SK-N-SH (cell line): ENCODE results near the gene TMEM170A. TPM values are rescaled to one million over a fixed set of nuclear protein-coding genes. Genes with fewer than 3 reads are reported as not detected.

Experiments
- CTCF ChIA-PET: fragments of 300-600, 350-600 bp; formaldehyde crosslinking; extraction: SDS; loops from one replicate; lab custom pipeline; 2021; lab: Yijun Ruan, JAX
- POLR2A ChIA-PET: fragments of 350-600 bp; sonication (Branson Sonifier 250); formaldehyde crosslinking; extraction: SDS; loops from one replicate; lab custom pipeline; 2020; ENCODE audit warnings: antibody characterized with exemption, inconsistent platforms; lab: Yijun Ruan, JAX
- DNase-seq: peaks from one replicate; pipeline ENCODE4 v3.0.0; 2012
- H2AFZ ChIP-seq: fragments of 200-600 bp; sonication (generic); 2 replicates; pipeline ENCODE4 v1.8.1; 2016; ENCODE audit warnings: antibody characterized with exemption, mild to moderate bottlenecking, low read depth
- H3F3A ChIP-seq: fragments of 200-600 bp; sonication (generic); replicated peaks from 2 replicates; pipeline ENCODE3; 2016; ENCODE audit warnings: antibody characterized with exemption, mild to moderate bottlenecking; ENCODE audit not compliant: insufficient read depth
- H3K27ac ChIP-seq, 2 experiments: fragments of 200-500 bp in 1 of 2; fragments of 200-600 bp in 1 of 2; sonication (Bioruptor generic) in 1 of 2; sonication (generic), shearing (Covaris generic) in 1 of 2; 2 replicates each; pipeline versions ENCODE4 v1.5.1 to v1.6.1; 2014 to 2016; ENCODE audit warnings: low read depth in 2 of 2, inconsistent platforms in 1 of 2, low read length in 1 of 2, mild to moderate bottlenecking in 1 of 2, mixed read lengths in 1 of 2
- H3K27me3 ChIP-seq: fragments of 200-600 bp; sonication (generic), shearing (Covaris generic); 2 replicates; pipeline ENCODE4 v1.6.1; 2016; ENCODE audit warnings: mixed run types; ENCODE audit not compliant: insufficient read depth
- H3K36me3 ChIP-seq, 2 experiments: fragments of 200-500 bp in 1 of 2; fragments of 200-600 bp in 1 of 2; sonication (Bioruptor generic) in 1 of 2; sonication (generic) in 1 of 2; replicated peaks in 1 of 2; 2 replicates each; pipeline versions ENCODE3 to v1.5.1; 2014 to 2016; ENCODE audit warnings: low read length in 1 of 2, mild to moderate bottlenecking in 1 of 2; ENCODE audit not compliant: insufficient read depth in 2 of 2, control insufficient read depth in 1 of 2
- H3K4me1 ChIP-seq, 2 experiments: fragments of 200-500 bp in 1 of 2; fragments of 200-600 bp in 1 of 2; sonication (Bioruptor generic) in 1 of 2; sonication (generic), shearing (Covaris generic) in 1 of 2; 2 replicates each; pipeline versions ENCODE4 v1.5.1 to v1.6.1; 2014 to 2016; ENCODE audit warnings: low read depth in 1 of 2, low read length in 1 of 2, mixed run types in 1 of 2; ENCODE audit not compliant: insufficient read depth in 2 of 2, control insufficient read depth in 1 of 2
- H3K4me2 ChIP-seq: fragments of 200-600 bp; sonication (generic), shearing (Covaris generic); 2 replicates; pipeline ENCODE4 v1.6.1; 2017; ENCODE audit warnings: mixed run types
- H3K4me3 ChIP-seq, 2 experiments: fragments of 200-500 bp in 1 of 2; fragments of 200-600 bp in 1 of 2; sonication (Bioruptor generic) in 1 of 2; sonication (generic), shearing (Covaris generic) in 1 of 2; 2 replicates each; pipeline versions ENCODE4 v1.5.1 to v1.8.1; 2014 to 2016; ENCODE audit warnings: low read depth in 2 of 2, inconsistent platforms in 1 of 2, low read length in 1 of 2, mild to moderate bottlenecking in 1 of 2, mixed read lengths in 1 of 2, moderate library complexity in 1 of 2
- H3K79me2 ChIP-seq: fragments of 200-600 bp; sonication (generic); 2 replicates; pipeline ENCODE4 v1.8.1; 2017; ENCODE audit warnings: mild to moderate bottlenecking; ENCODE audit not compliant: insufficient read depth
- H3K9ac ChIP-seq: fragments of 200-600 bp; sonication (generic); 2 replicates; pipeline ENCODE4 v1.6.1; 2017; ENCODE audit warnings: mixed run types
- H3K9me2 ChIP-seq: fragments of 200-600 bp; sonication (generic); 2 replicates; pipeline ENCODE4 v1.6.1; 2017; ENCODE audit warnings: mixed run types
- H3K9me3 ChIP-seq: fragments of 200-600 bp; sonication (generic); 2 replicates; pipeline ENCODE4 v1.6.1; 2017; ENCODE audit warnings: mixed run types, mild to moderate bottlenecking, moderate library complexity
- H4K20me1 ChIP-seq: fragments of 200-600 bp; sonication (generic); 2 replicates; pipeline ENCODE4 v1.6.1; 2017; ENCODE audit warnings: mild to moderate bottlenecking, mixed run types; ENCODE audit not compliant: insufficient read depth
- CHD2 ChIP-seq: fragments of 150-350 bp; IDR thresholded peaks from 2 replicates; pipeline ENCODE4 v1.6.1; 2018; ENCODE audit warnings: low read length; ENCODE audit not compliant: partially characterized antibody
- FOSL2 ChIP-seq: IDR thresholded peaks from 2 replicates; pipeline ENCODE4 v1.4.0; 2012; ENCODE audit warnings: low read depth, mild to moderate bottlenecking, moderate library complexity, borderline replicate concordance
- GABPA ChIP-seq: IDR thresholded peaks from 2 replicates; pipeline ENCODE4 v1.4.0; 2012; ENCODE audit warnings: low read depth, mild to moderate bottlenecking
- GATA2 ChIP-seq: sonication (generic); formaldehyde crosslinking; IDR thresholded peaks from 2 replicates; pipeline ENCODE4 v1.5.0; 2020; ENCODE audit warnings: mild to moderate bottlenecking, missing genetic modification reagents
- JUND ChIP-seq: IDR thresholded peaks from 2 replicates; pipeline ENCODE4 v1.4.0; 2012
- MXI1 ChIP-seq: IDR thresholded peaks from 2 replicates; pipeline ENCODE4 v1.6.1; 2012; ENCODE audit warnings: mild to moderate bottlenecking, low read depth, low read length, improper control_type of control experiment
- RCOR1 ChIP-seq: fragments of 150-350 bp; IDR thresholded peaks from 2 replicates; pipeline ENCODE4 v1.6.1; 2017; ENCODE audit warnings: antibody characterized with exemption, low read length
- RFX5 ChIP-seq: IDR thresholded peaks from 2 replicates; pipeline ENCODE4 v1.6.1; 2012; ENCODE audit warnings: mild to moderate bottlenecking, improper control_type of control experiment, low read length
- SIN3A ChIP-seq: IDR thresholded peaks from 2 replicates; pipeline ENCODE4 v1.6.1; 2012; ENCODE audit warnings: low read depth, mild to moderate bottlenecking, low read length, moderate library complexity, borderline replicate concordance
- TAF1 ChIP-seq: IDR thresholded peaks from 2 replicates; pipeline ENCODE4 v1.6.1; 2012; ENCODE audit warnings: low read depth, mild to moderate bottlenecking, low read length, moderate library complexity, borderline replicate concordance
- YY1 ChIP-seq: IDR thresholded peaks from 2 replicates; pipeline ENCODE4 v1.4.0; 2012; ENCODE audit warnings: low read depth, mild to moderate bottlenecking
- WGBS: methylation state at CpG from one replicate; pipeline ENCODE4 v1.1.6; 2017; ENCODE audit warnings: low lambda C conversion rate; 5-methylcytosine and 5-hydroxymethylcytosine counted together
- polyA plus RNA-seq, 3 experiments: library from polyadenylated mRNA; depleted of rRNA; stranded (reverse); fragments of >200 nt; gene quantifications; 2 replicates each; pipeline ENCODE4 v1.2.3, GENCODE V29; 2012
- TF ChIP-seq, protein P1 (sequence below): IDR thresholded peaks from 2 replicates; pipeline ENCODE4 v1.4.0; 2012; ENCODE audit warnings: low read depth, borderline replicate concordance
- TF ChIP-seq, protein P2 (sequence below): IDR thresholded peaks from 2 replicates; pipeline ENCODE4 v1.4.0; 2012; ENCODE audit warnings: low read depth, borderline replicate concordance
- TF ChIP-seq, protein P3 (sequence below): fragments of 150-350 bp; IDR thresholded peaks from 2 replicates; pipeline ENCODE4 v1.6.1; 2016; ENCODE audit warnings: mild to moderate bottlenecking, low read depth, low read length
- TF ChIP-seq, protein P4 (sequence below): fragments of 150-350 bp; IDR thresholded peaks from 2 replicates; pipeline ENCODE4 v1.6.1; 2017; ENCODE audit warnings: antibody characterized with exemption, low read length, low read depth, borderline replicate concordance

Gene TMEM170A
- polyA plus RNA-seq, 1 of the 3 experiments (the other 2 are of a cell fraction), result 9.2 TPM

DNA sequence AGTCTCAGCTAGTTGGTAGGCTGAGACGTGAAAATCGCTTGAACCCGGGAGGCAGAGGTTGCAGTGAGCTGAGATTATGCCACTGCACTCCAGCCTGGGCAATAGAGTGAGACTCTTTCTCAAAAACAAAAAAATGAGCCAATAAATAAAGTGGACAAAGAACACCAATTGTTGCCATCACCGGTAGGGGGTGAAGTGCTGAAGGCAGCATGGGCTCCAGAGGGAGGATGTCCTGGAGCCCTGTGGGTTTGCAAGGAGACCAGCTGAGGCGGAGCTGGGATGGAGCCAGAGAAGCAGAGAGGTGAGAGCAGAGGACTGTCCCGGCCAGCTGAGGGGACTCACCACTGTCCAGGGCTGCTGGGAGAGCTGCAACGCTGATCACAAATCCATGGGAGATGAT, 17.0 kb upstream of the TMEM170A start:
- Histone ChIP-seq H3F3A (no peaks in the 10 kb centered on the region), H3K27me3 (no peaks in the 10 kb centered on the region), H2AFZ (no peak overlapping the region), H3K36me3 (no peaks in the 10 kb centered on the region), H4K20me1 (no peaks in the 10 kb centered on the region), H3K4me3 (no peak overlapping the region), H3K79me2 (no peaks in the 10 kb centered on the region), H3K9me3 (no peaks in the 10 kb centered on the region), H3K4me1 (peaks cover 0 to 3% of the 10 kb centered on the region in 2 experiments; a peak in 1 of 4 replicates), H3K4me2 (no peak overlapping the region), H3K9ac (no peak overlapping the region), H3K9me2 (no peaks in the 10 kb centered on the region), H3K27ac (no peak overlapping the region)
- no peak for DNase-seq
- no peak for TF ChIP-seq JUND
- no peak for TF ChIP-seq MXI1
- no peak for TF ChIP-seq CHD2
- TF ChIP-seq GATA2, result no peak
- 58% methylated on average over 6 of the region's 7 CpGs for WGBS
- ChIA-PET POLR2A (interaction anchor here (0.7 kb wide), 1 partner anchor 131 kb away, joined by 4 read pairs; no protein-coding TSS in a partner anchor), CTCF (interaction anchor here (0.6 to 2.6 kb wide), 4 partner anchors 9 to 17 kb away, joined by 3 to 9 read pairs (median 6); partner anchors contain the start of gene TMEM170A)

DNA sequence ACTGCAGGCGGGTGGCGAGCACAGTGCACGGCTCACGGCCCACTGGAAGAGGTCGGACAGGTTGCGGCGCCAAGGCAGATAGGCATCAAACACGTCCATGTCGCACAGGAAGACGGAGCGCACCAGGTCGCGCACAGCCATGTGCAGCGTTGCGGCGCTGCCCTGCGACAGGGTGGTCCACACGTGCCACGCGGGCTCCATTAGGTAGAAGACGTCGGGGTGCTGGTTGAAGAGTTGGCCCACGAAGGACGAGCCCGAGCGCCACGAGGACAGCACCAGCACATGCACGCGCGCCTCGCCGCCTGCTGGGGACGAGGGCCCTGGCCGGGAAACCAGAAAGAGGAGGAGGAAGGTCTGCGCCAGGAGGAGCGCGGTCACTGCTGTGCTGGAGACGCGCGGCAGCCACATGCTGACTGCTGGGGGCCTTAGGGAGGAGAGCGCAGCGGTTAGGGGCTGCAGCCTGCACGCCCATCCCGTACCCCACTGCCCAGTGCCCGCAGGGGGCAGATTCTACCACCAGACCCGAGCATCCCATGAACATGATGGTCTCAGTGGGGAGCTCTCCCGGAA, 15.0 kb upstream of the TMEM170A start:
- no peak overlapping the region for H3K27ac ChIP-seq
- peaks cover 0 to 3% of the 10 kb centered on the region in 2 experiments; a peak in 1 of 4 replicates for H3K4me1 ChIP-seq
- ChIA-PET POLR2A (interaction anchor here (0.6 kb wide), 1 partner anchor 18 kb away, joined by 3 read pairs; no protein-coding TSS in a partner anchor), CTCF (interaction anchor here (1.0 kb wide), 1 partner anchor 15 kb away, joined by 4 read pairs; no protein-coding TSS in a partner anchor)
- H3K36me3 ChIP-seq, result no peaks in the 10 kb centered on the region
- H3K4me2 ChIP-seq, result no peak overlapping the region
- no peaks in the 10 kb centered on the region for H3F3A ChIP-seq
- no peak overlapping the region for H3K9ac ChIP-seq
- TF ChIP-seq GABPA (no peak), JUND (no peak), TAF1 (no peak), RCOR1 (no peak), FOSL2 (no peak), SIN3A (no peak), RFX5 (no peak), YY1 (no peak)
- TF ChIP-seq, protein P1, sequence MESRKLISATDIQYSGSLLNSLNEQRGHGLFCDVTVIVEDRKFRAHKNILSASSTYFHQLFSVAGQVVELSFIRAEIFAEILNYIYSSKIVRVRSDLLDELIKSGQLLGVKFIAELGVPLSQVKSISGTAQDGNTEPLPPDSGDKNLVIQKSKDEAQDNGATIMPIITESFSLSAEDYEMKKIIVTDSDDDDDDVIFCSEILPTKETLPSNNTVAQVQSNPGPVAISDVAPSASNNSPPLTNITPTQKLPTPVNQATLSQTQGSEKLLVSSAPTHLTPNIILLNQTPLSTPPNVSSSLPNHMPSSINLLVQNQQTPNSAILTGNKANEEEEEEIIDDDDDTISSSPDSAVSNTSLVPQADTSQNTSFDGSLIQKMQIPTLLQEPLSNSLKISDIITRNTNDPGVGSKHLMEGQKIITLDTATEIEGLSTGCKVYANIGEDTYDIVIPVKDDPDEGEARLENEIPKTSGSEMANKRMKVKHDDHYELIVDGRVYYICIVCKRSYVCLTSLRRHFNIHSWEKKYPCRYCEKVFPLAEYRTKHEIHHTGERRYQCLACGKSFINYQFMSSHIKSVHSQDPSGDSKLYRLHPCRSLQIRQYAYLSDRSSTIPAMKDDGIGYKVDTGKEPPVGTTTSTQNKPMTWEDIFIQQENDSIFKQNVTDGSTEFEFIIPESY, result no peak
- TF ChIP-seq, protein P2, sequence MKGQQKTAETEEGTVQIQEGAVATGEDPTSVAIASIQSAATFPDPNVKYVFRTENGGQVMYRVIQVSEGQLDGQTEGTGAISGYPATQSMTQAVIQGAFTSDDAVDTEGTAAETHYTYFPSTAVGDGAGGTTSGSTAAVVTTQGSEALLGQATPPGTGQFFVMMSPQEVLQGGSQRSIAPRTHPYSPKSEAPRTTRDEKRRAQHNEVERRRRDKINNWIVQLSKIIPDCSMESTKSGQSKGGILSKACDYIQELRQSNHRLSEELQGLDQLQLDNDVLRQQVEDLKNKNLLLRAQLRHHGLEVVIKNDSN, result no peak
- TF ChIP-seq, protein P3, sequence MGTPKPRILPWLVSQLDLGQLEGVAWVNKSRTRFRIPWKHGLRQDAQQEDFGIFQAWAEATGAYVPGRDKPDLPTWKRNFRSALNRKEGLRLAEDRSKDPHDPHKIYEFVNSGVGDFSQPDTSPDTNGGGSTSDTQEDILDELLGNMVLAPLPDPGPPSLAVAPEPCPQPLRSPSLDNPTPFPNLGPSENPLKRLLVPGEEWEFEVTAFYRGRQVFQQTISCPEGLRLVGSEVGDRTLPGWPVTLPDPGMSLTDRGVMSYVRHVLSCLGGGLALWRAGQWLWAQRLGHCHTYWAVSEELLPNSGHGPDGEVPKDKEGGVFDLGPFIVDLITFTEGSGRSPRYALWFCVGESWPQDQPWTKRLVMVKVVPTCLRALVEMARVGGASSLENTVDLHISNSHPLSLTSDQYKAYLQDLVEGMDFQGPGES, result no peak
- TF ChIP-seq, protein P4, sequence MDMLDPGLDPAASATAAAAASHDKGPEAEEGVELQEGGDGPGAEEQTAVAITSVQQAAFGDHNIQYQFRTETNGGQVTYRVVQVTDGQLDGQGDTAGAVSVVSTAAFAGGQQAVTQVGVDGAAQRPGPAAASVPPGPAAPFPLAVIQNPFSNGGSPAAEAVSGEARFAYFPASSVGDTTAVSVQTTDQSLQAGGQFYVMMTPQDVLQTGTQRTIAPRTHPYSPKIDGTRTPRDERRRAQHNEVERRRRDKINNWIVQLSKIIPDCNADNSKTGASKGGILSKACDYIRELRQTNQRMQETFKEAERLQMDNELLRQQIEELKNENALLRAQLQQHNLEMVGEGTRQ, result no peak
- TF ChIP-seq, all 33 proteins: peak for 0
- no peak overlapping the region for H2AFZ ChIP-seq
- no peak overlapping the region for H3K4me3 ChIP-seq
- no peak for DNase-seq
- no peaks in the 10 kb centered on the region for H3K9me3 ChIP-seq
- H3K27me3 ChIP-seq, result no peaks in the 10 kb centered on the region
- no peaks in the 10 kb centered on the region for H3K9me2 ChIP-seq
- H4K20me1 ChIP-seq, result no peaks in the 10 kb centered on the region
- WGBS, result 88% methylated on average over 43 of the region's 47 CpGs
- H3K79me2 ChIP-seq, result no peaks in the 10 kb centered on the region
